OCI-M1 (cell line): ENCODE measurements around the gene NPEPL1.

ENCODE experiments used
- DNase-seq: peaks from one replicate; lab custom pipeline; 2025; lab: John Stamatoyannopoulos, UW

The NPEPL1 gene

DNA sequence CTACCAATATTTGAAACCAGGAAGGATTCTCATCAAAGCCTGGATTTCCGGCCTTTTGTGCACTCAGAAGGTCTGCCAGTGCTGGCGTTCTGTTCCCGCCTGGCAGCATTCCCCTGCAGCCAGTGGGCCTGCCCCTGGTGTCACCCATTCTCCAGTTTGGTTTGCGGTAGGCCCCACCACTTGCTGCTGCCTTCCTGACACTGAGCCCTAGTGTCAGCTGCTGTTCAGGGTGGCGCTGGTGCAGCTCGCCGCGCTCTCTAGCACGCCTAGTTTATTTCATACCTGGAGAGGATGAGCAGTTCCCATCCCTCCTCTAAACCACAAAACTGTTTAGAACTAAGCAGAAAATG lies 9.5 kb downstream of the NPEPL1 start:
- DNase-seq: no peak

- DNase-seq: no peak
Observed at GRCh38 chr20:58702859-58703648, 10.5 kb downstream of the NPEPL1 start.

DNA sequence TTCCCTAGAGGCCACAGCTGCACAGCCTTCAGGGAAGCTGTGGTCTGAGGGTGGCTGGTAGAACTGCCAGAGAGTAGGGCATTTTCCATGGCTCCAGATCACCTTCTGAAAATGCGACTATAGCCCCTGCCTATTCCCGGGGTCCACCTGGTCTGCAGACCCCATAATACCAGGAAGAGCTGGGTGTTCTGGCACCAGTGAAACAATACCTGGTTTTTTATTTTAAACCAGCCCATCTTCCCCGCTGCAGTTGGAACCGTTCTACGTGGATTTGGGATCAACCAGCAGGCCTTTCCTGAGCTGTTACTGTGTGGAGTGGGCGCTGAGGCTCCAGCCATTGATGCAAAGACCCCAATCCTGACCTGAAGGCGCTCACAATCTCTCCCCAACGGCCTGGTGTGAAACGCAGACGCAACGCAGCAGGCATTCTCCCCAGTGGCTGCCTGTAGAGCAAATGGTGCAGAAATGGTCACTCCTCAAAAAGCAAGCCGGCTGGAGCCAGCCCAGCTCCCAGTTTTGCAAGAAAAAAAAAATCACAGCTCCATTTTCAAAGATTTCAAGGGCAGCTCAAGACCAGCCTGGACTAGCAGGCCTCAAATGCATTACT lies 11.3 kb downstream of the NPEPL1 start:
- DNase-seq: no peak

GRCh38 chr20:58705208-58705926 lies 12.8 kb downstream of the NPEPL1 start:
- DNase-seq: no peak

GRCh38 chr20:58706150-58706892 lies 13.7 kb downstream of the NPEPL1 start:
- no peak for DNase-seq

DNA sequence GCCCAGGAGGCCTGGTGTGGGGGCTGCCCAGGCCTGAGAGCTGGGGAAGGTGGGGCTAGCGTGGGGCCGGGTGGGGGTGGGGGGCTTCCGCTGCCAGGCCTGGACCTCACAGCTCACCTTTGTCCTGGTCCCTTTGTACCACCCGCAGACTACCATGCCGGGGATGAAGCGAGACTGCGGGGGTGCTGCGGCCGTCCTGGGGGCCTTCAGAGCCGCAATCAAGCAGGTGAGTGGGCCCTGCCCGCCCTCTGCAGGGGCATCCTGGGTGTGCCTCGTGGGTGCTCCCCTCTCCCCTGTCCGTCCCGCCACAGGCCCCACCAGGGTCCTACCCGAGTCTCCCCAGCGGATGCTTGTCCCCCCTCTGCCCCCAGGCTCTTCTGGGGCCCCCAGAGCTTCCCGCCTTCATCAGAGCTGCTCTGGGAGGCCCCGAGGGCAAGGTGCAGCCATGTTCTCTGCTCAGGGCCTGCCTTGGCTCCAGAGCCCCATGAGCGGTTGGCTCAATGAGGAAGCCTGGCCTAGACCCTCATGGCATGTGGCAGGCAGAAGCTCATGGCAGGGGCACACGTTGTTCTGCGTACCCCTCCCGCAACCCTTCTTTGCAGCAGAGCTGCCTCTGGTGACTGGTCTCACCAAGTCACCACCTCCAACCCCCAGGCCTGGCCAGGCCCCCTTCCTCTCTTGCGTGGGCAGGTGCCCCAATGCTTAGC lies 14.5 kb downstream of the NPEPL1 start:
- no peak for DNase-seq

GRCh38 chr20:58707770-58708169 lies 15.2 kb downstream of the NPEPL1 start:
- DNase-seq: no peak

DNA sequence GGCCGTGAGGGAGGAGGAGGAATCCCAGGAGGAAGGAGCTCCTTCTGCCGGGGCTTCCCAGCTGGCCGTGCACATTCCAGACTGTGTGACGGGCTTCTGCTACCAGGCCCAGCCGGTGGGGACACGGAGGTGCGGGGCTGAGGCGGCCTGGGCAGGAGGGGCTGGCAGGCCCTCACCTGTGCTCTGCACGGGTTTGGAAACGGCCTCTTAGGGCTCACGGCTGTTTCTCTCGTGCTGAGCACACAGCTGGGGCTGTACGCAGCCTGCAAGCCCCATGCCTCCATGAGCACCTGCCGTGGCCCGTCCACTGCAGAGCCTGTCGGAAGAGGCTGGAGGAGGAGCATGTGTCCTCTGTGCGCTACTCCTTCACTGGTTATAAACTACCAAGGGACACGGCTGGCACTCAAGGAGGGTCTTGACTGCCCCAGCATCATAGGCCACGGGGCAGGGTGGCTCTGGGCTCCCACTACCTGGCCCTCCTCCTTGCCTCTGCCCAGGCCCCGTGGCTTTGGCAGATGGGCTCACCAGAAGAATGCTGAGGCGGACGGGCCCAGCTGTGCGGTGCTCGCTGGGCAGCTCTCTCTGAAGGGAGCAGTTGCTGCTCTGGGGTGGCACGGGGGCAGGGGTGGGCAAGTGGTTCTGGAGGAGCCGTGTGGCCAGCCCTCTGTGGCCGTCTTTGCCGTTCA lies 15.8 kb downstream of the NPEPL1 start:
- DNase-seq: no peak

DNA sequence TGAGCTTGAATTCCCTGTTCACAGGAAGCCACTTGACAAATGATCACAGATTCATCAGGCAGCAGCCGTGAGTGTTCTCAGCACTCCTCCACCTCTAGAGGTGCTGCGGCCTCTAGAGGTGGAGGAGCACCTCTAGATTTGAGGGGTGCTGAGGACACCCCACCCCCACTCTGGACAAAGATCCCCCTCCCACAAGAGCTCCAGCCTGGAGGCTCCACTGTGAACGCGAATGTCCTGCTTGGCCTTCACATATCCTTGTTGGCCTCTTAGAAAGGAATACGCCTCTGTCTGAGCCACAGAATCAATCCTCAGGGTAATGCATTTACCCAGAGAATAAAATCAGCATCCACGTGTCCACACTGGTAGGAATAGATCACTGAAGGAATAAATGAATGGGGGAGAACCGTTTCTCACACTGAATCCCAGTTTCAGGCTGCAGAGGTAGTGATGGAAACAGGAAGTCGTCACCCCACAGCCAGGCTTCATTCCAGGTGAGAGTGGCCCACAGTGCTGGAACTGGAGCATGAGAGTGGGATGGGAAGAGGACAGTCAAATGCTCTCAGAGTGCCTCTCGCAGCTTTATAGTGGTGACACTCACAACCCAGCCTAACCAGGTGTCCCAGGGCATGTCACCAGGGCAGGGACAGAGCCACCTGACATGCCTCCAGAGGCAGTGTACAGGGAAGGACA lies 16.6 kb downstream of the NPEPL1 start:
- DNase-seq: no peak

DNA sequence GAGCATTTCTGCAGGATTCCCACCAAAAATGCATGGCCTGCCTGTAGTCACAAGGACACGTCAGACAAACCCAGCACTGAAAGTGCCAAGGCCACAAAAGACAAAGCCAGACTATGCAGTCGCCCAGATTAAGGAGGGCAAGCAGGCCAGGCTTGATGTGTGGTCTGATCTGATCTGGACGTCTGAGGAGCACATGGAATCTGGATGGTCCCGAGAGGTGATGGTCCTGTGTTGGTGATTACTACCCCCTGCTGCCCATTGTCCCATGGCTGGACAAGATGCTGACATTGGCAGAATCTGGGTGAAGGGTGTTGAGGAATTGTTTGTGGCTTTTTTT lies 17.1 kb downstream of the NPEPL1 start:
- no peak for DNase-seq

DNA sequence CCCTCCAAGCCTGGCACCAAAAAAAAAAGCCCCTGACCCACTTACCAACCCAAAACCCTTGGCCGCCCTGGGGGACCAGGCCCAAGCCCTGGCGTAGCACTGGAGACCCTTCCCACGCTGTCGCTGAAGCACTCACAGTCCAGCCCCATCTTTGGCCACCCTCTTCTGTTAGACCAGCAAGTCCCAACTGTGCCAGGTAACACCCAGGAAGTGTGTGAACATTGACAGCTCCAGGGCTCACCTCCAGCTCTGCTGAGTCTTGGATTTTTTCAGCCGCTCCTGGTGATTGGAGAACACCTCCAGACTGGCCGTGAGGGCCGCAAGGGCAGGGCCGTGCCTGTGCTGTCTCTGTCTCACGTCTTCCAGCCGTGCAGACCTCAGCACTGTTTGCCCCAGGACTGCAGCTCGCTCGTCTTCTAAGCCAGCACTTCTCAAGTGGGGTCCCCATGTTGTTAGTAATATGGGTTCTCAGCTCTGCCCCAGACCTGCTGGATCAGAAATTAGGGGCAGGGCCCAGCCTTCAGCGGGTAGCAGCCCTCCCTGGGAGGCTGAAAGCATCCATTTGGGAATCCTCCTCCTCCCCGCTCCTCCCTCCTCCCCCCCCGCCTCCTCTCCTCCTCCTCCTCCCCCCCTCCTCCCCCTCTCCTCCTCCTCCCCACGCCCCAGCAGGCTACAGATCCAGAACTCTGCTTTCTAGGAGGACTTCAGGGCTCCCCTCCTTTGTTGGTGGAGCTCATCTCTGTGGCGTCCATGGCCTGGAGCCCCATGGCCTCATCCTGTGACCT lies 18.1 kb downstream of the NPEPL1 start:
- no peak for DNase-seq

GRCh38 chr20:58711266-58712051 lies 18.9 kb downstream of the NPEPL1 start:
- no peak for DNase-seq

GRCh38 chr20:58712151-58712791 lies 19.7 kb downstream of the NPEPL1 start:
- DNase-seq: no peak

GRCh38 chr20:58712806-58713731 lies 20.5 kb downstream of the NPEPL1 start:
- no peak for DNase-seq

DNA sequence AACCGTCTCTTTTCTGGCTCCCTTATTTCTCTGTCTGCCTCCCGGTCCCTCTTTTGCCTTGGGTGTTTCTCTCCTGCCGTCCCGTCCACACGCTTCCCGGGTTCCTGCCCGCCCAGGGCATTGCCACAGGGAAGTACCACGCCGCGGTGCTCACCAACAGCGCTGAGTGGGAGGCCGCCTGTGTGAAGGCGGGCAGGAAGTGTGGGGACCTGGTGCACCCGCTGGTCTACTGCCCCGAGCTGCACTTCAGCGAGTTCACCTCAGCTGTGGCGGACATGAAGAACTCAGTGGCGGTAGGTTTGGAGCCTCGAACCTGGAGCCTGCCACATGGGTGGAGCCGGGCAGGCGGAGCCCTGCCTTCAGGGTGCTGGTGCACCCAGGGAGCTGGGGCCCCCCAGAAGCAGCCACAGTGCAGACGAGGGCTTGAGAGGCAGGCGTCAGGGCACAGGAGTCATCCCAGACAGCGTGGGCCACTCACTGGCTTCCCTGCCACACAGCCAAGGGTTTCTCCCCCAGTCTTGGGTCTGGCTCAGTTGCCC lies 21.3 kb downstream of the NPEPL1 start:
- DNase-seq: no peak

DNA sequence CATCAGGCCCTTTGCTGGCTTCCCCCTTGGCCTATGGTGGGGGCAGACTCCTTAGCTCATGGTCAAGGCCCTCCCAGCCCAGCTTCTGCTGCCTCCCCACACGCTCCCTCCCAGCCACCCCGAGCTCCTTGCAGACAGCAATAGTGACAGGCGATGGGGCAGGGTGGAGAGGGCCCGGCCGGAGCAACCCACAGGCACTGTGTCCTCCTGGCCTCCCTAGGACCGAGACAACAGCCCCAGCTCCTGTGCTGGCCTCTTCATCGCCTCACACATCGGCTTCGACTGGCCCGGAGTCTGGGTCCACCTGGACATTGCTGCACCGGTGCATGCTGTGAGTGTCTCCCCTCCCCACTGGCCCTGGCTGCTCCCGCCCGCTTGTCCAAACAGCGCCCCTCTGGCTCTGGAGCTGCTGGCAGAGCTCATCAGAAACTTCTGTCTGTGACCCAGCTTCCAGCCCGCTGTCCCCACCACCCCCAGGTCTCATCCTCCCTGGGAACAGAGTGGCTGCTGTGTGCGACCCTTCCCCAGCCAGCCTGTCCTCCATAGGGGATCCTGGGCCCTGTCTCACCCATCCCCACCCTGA lies 21.8 kb downstream of the NPEPL1 start:
- DNase-seq: no peak

DNA sequence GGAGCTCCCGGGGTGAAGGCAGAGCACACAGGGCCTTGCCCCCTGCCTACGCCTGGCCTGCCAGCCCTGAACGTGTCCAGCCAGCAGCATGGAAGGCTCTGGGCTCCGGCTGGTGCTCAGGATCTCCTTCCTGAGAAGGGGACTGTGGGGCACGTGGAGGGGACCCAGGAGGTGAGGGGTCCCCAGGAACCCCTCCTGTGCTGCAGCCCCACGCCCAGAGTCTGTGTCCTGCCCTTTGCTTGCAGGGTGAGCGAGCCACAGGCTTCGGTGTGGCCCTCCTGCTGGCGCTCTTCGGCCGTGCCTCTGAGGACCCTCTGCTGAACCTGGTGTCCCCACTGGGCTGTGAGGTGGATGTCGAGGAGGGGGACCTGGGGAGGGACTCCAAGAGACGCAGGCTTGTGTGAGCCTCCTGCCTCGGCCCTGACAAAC lies 22.3 kb downstream of the NPEPL1 start:
- no peak for DNase-seq
